CD14-positive monocyte (primary cell): ENCODE data around the gene C19orf25. TPM values are rescaled to one million over a fixed set of nuclear protein-coding genes. Genes with fewer than 3 reads are reported as not detected.

ENCODE experiments used
- DNase-seq, 3 donors: peaks; one replicate each; pipeline ENCODE4 v3.0.0-alpha.2; 2011 to 2022
- H2AFZ ChIP-seq: 2 replicates; pipeline ENCODE4 v1.6.0; 2012; ENCODE audit warnings: mild to moderate bottlenecking, low read depth, low read length, inconsistent platforms; ENCODE audit not compliant: insufficient read depth, poor library complexity, severe bottlenecking
- H3K27ac ChIP-seq, 2 donors: 1 replicate in 1 of 2; 2 replicates in 1 of 2; pipeline ENCODE4 v1.5.1; 2012 to 2013; ENCODE audit warnings: low read length in 2 of 2, control low read depth in 1 of 2, inconsistent platforms in 1 of 2, low read depth in 1 of 2, mild to moderate bottlenecking in 1 of 2
- H3K27me3 ChIP-seq, 2 donors: one replicate each; pipeline versions ENCODE4 v1.6.0 to v1.6.1; 2011 to 2013; ENCODE audit warnings: low read length in 2 of 2; ENCODE audit not compliant: control insufficient read depth in 2 of 2, insufficient read depth in 2 of 2
- H3K36me3 ChIP-seq, 2 donors: replicated peaks in 1 of 2; 1 replicate in 1 of 2; 2 replicates in 1 of 2; pipeline versions ENCODE4 v1.5.1 to v1.6.1; 2012 to 2013; ENCODE audit warnings: low read length in 2 of 2, control low read depth in 1 of 2, inconsistent platforms in 1 of 2, mild to moderate bottlenecking in 1 of 2; ENCODE audit not compliant: insufficient read depth in 2 of 2, control insufficient read depth in 1 of 2
- H3K4me1 ChIP-seq, 2 donors: 1 replicate in 1 of 2; 2 replicates in 1 of 2; pipeline versions ENCODE4 v1.5.1 to v1.6.1; 2012 to 2013; ENCODE audit warnings: low read length in 2 of 2, control low read depth in 1 of 2, inconsistent platforms in 1 of 2, mild to moderate bottlenecking in 1 of 2, moderate library complexity in 1 of 2; ENCODE audit not compliant: insufficient read depth in 2 of 2, control insufficient read depth in 1 of 2
- H3K4me2 ChIP-seq: replicated peaks from 2 replicates; pipeline ENCODE3; 2012; ENCODE audit warnings: low read length, moderate library complexity, mild to moderate bottlenecking; ENCODE audit not compliant: poor library complexity, severe bottlenecking; ENCODE audit errors: extremely low read depth
- H3K4me3 ChIP-seq, 3 experiments: fragments of 200-600 bp in 1 of 3; sonication (generic) in 1 of 3; replicated peaks in 1 of 3; 1 replicate in 2 of 3; 2 replicates in 1 of 3; pipeline ENCODE4 v1.5.1; 2011 to 2013; ENCODE audit warnings: low read length in 3 of 3, mild to moderate bottlenecking in 3 of 3, control low read depth in 2 of 3, low read depth in 2 of 3, inconsistent platforms in 1 of 3, moderate library complexity in 1 of 3
- H3K79me2 ChIP-seq: 2 replicates; pipeline ENCODE4 v1.6.0; 2012; ENCODE audit warnings: mild to moderate bottlenecking, control low read depth, inconsistent platforms, low read length, moderate library complexity; ENCODE audit not compliant: insufficient read depth
- H3K9ac ChIP-seq: 2 replicates; pipeline ENCODE4 v1.6.0; 2017; ENCODE audit warnings: low read length, mild to moderate bottlenecking; ENCODE audit not compliant: insufficient read depth, poor library complexity, severe bottlenecking
- H3K9me3 ChIP-seq, 2 donors: replicated peaks in 1 of 2; 1 replicate in 1 of 2; 2 replicates in 1 of 2; pipeline versions ENCODE4 v1.5.1 to v1.6.1; 2012 to 2013; ENCODE audit warnings: low read length in 2 of 2, control low read depth in 1 of 2; ENCODE audit not compliant: control insufficient read depth in 1 of 2, insufficient read depth in 1 of 2
- H4K20me1 ChIP-seq: 2 replicates; pipeline ENCODE4 v1.6.0; 2012; ENCODE audit warnings: mild to moderate bottlenecking, low read length, control low read depth, moderate library complexity; ENCODE audit not compliant: insufficient read depth
- H3K27ac Mint-ChIP-seq, 7 donors: one replicate each; pipeline ENCODE4 v1.8.0; 2020; ENCODE audit warnings: mild to moderate bottlenecking in 7 of 7, mixed read lengths in 7 of 7, moderate library complexity in 6 of 7, inconsistent platforms in 2 of 7
- H3K27me3 Mint-ChIP-seq, 3 donors: one replicate each; pipeline ENCODE4 v1.8.0; 2021 to 2022; ENCODE audit warnings: low read depth in 3 of 3, mild to moderate bottlenecking in 3 of 3, mixed read lengths in 3 of 3, moderate library complexity in 3 of 3, inconsistent platforms in 1 of 3
- H3K36me3 Mint-ChIP-seq, 2 donors: one replicate each; pipeline ENCODE4 v1.8.0; 2020; ENCODE audit warnings: mixed read lengths in 2 of 2, inconsistent platforms in 1 of 2, mild to moderate bottlenecking in 1 of 2
- H3K4me1 Mint-ChIP-seq: one replicate; pipeline ENCODE4 v1.8.0; 2020; ENCODE audit warnings: mild to moderate bottlenecking, mixed read lengths
- H3K4me3 Mint-ChIP-seq, 2 donors: one replicate each; pipeline ENCODE4 v1.8.0; 2020; ENCODE audit warnings: mild to moderate bottlenecking in 2 of 2, mixed read lengths in 2 of 2, moderate library complexity in 1 of 2
- H3K9me3 Mint-ChIP-seq, 7 donors: one replicate each; pipeline ENCODE4 v1.8.0; 2020 to 2022; ENCODE audit warnings: mixed read lengths in 7 of 7, mild to moderate bottlenecking in 6 of 7, moderate library complexity in 6 of 7, inconsistent platforms in 2 of 7
- CTCF ChIP-seq: fragments of 200-600 bp; IDR thresholded peaks from one replicate; pipeline ENCODE4 v1.8.0; 2022; ENCODE audit warnings: antibody characterized with exemption, mild to moderate bottlenecking
- WGBS: methylation state at CpG from one replicate; pipeline ENCODE4 v1.1.5; 2013; ENCODE audit warnings: missing lambda C conversion rate; ENCODE audit not compliant: insufficient coverage; 5-methylcytosine and 5-hydroxymethylcytosine counted together
- intact Hi-C, 2 donors: fragments of 100-400 bp; cut with micrococcal nuclease; formaldehyde crosslinking; loops; one replicate each; pipeline versions ENCODE4 v1.15.0 to v1.15.1; 2023
- polyA plus RNA-seq, 3 donors: library from polyadenylated mRNA; depleted of rRNA in 1 of 3; unstranded in 2 of 3; stranded (reverse) in 1 of 3; fragments of 300-500 nt in 2 of 3; fragments of >200 nt in 1 of 3; fragmentation: Illumina TruSeq in 2 of 3; gene quantifications; 1 replicate in 2 of 3; 2 replicates in 1 of 3; pipeline ENCODE4 v1.2.3, GENCODE V29; 2012 to 2021

C19orf25 gene
- polyA plus RNA-seq, 3 donors: 18.2 to 20.9 (median 19.9) TPM

- Histone ChIP-seq H3K9ac (no peak overlapping the region), H3K79me2 (no peaks in the 10 kb centered on the region), H2AFZ (no peak overlapping the region), H3K4me2 (no peak overlapping the region), H3K36me3 (no peaks in the 10 kb centered on the region), H3K4me1 (peaks cover 7 to 9% of the 10 kb centered on the region in 2 donors), H3K4me3 (no peak overlapping the region), H3K9me3 (no peaks in the 10 kb centered on the region), H4K20me1 (no peaks in the 10 kb centered on the region), H3K27ac (no peak overlapping the region), H3K27me3 (peaks cover 0 to 21% of the 10 kb centered on the region in 2 donors)
- Mint-ChIP-seq H3K9me3 (peaks cover 0 to 8% (median 3%) of the 10 kb centered on the region in 7 donors), H3K4me1 (peaks cover 6% of the 10 kb centered on the region), H3K27me3 (peaks cover 14 to 32% (median 30%) of the 10 kb centered on the region in 3 donors), H3K4me3 (no peak overlapping the region), H3K36me3 (no peaks in the 10 kb centered on the region), H3K27ac (no peak overlapping the region)
- DNase-seq: no peak
- 86% methylated on average over 26 of the region's 40 CpGs for WGBS
- no peak for TF ChIP-seq CTCF
- intact Hi-C loops: no loop called here
These were observed 17.0 kb upstream of the C19orf25 start for GRCh38 chr19:1495799-1496713.

GRCh38 chr19:1495051-1495798 lies 16.2 kb upstream of the C19orf25 start:
- peaks cover 0 to 7% (median 3%) of the 10 kb centered on the region in 7 donors for H3K9me3 Mint-ChIP-seq
- Histone ChIP-seq H3K9me3 (no peaks in the 10 kb centered on the region), H4K20me1 (no peaks in the 10 kb centered on the region), H3K9ac (no peak overlapping the region), H3K27me3 (peaks cover 0 to 21% of the 10 kb centered on the region in 2 donors), H2AFZ (no peak overlapping the region), H3K4me2 (no peak overlapping the region), H3K4me3 (no peak overlapping the region), H3K27ac (no peak overlapping the region), H3K79me2 (no peaks in the 10 kb centered on the region), H3K4me1 (peaks cover 7 to 14% of the 10 kb centered on the region in 2 donors), H3K36me3 (no peaks in the 10 kb centered on the region)
- no peak overlapping the region for H3K4me3 Mint-ChIP-seq
- WGBS: 88% methylated on average over 37 of the region's 37 CpGs
- peaks cover 14 to 31% (median 31%) of the 10 kb centered on the region in 3 donors for H3K27me3 Mint-ChIP-seq
- no peak overlapping the region for H3K27ac Mint-ChIP-seq
- intact Hi-C loops: no loop called here
- no peak for TF ChIP-seq CTCF
- H3K36me3 Mint-ChIP-seq: no peaks in the 10 kb centered on the region
- DNase-seq: no peak
- H3K4me1 Mint-ChIP-seq: peaks cover 10% of the 10 kb centered on the region
